Caco-2 (cell line): ENCODE data around the gene CLDN22. TPM values are rescaled to one million over a fixed set of nuclear protein-coding genes. Genes with fewer than 3 reads are reported as not detected.

Experiments
- BruUV-seq: library from RNA; stranded (reverse); fragments of 400-500 nt; replicated peaks from 2 replicates; lab custom pipeline; 2021; lab: Mats Ljungman, UMichigan
- CTCF ChIA-PET: fragments of 300-600 bp; sonication (Branson Sonifier 250); formaldehyde crosslinking; loops from one replicate; lab custom pipeline; 2022; ENCODE audit warnings: antibody characterized with exemption; lab: Charles Lee
- POLR2A ChIA-PET: fragments of 300-600 bp; sonication (Branson Sonifier 250); formaldehyde crosslinking; loops from one replicate; lab custom pipeline; 2022; ENCODE audit warnings: antibody characterized with exemption; lab: Charles Lee
- DNase-seq, 2 experiments: peaks; one replicate each; pipeline versions ENCODE4 v3.0.0 to v3.0.0-alpha.2; 2020 to 2022
- H3K27me3 ChIP-seq: replicated peaks from 2 replicates; pipeline ENCODE4 v1.6.0; 2011; ENCODE audit warnings: low read length; ENCODE audit not compliant: control insufficient read depth, insufficient read depth
- H3K36me3 ChIP-seq: 2 replicates; pipeline ENCODE4 v1.5.1; 2011; ENCODE audit warnings: low read length; ENCODE audit not compliant: control insufficient read depth, insufficient read depth
- H3K4me1 ChIP-seq: fragments of 250-450 bp; sonication (Bioruptor Pico); 2 replicates; pipeline ENCODE4 v1.5.1; 2020; ENCODE audit warnings: mild to moderate bottlenecking
- H3K4me3 ChIP-seq: 2 replicates; pipeline ENCODE4 v1.5.1; 2011; ENCODE audit warnings: low read depth, mild to moderate bottlenecking, control low read depth, low read length
- H3K9me3 ChIP-seq: fragments of 250-450 bp; sonication (Bioruptor Pico); 2 replicates; pipeline ENCODE4 v1.5.1; 2020; ENCODE audit warnings: mild to moderate bottlenecking, moderate library complexity
- H3K27ac Mint-ChIP-seq: one replicate; pipeline ENCODE4 v1.8.0; 2022; ENCODE audit warnings: mixed read lengths; ENCODE audit not compliant: unreplicated experiment
- H3K27me3 Mint-ChIP-seq: one replicate; pipeline ENCODE4 v1.8.0; 2022; ENCODE audit warnings: mixed read lengths; ENCODE audit not compliant: insufficient read depth, unreplicated experiment
- H3K36me3 Mint-ChIP-seq: one replicate; pipeline ENCODE4 v1.8.0; 2022; ENCODE audit warnings: mild to moderate bottlenecking, mixed read lengths; ENCODE audit not compliant: insufficient read depth, unreplicated experiment
- H3K4me1 Mint-ChIP-seq: one replicate; pipeline ENCODE4 v1.8.0; 2022; ENCODE audit warnings: low read depth, mixed read lengths; ENCODE audit not compliant: unreplicated experiment
- H3K4me3 Mint-ChIP-seq: one replicate; pipeline ENCODE4 v1.8.0; 2022; ENCODE audit warnings: mild to moderate bottlenecking, moderate library complexity, mixed read lengths; ENCODE audit not compliant: unreplicated experiment
- H3K9me3 Mint-ChIP-seq: one replicate; pipeline ENCODE4 v1.8.0; 2022; ENCODE audit warnings: mixed read lengths; ENCODE audit not compliant: unreplicated experiment
- intact Hi-C: fragments of 100-400 bp; cut with micrococcal nuclease; formaldehyde crosslinking; loops from one replicate; pipeline ENCODE4 v1.10.0; 2022; ENCODE audit not compliant: unreplicated experiment
- total RNA-seq: library from RNA; stranded (reverse); gene quantifications from 2 replicates; pipeline ENCODE4 v1.2.3, GENCODE V29; 2022
- TF ChIP-seq, protein P1 (sequence below), 2 experiments: fragments of 200-600 bp in 1 of 2; IDR thresholded peaks; 1 replicate in 1 of 2; 2 replicates in 1 of 2; pipeline versions ENCODE4 v1.5.1 to v1.8.0; 2011 to 2022; ENCODE audit warnings: antibody characterized with exemption in 1 of 2, control low read depth in 1 of 2, inconsistent platforms in 1 of 2, low read depth in 1 of 2, low read length in 1 of 2, mild to moderate bottlenecking in 1 of 2, moderate library complexity in 1 of 2; ENCODE audit not compliant: insufficient read depth in 1 of 2, severe bottlenecking in 1 of 2, unreplicated experiment in 1 of 2

Gene CLDN22
- total RNA-seq, 1 experiment from 2014 or later: not detected

DNA sequence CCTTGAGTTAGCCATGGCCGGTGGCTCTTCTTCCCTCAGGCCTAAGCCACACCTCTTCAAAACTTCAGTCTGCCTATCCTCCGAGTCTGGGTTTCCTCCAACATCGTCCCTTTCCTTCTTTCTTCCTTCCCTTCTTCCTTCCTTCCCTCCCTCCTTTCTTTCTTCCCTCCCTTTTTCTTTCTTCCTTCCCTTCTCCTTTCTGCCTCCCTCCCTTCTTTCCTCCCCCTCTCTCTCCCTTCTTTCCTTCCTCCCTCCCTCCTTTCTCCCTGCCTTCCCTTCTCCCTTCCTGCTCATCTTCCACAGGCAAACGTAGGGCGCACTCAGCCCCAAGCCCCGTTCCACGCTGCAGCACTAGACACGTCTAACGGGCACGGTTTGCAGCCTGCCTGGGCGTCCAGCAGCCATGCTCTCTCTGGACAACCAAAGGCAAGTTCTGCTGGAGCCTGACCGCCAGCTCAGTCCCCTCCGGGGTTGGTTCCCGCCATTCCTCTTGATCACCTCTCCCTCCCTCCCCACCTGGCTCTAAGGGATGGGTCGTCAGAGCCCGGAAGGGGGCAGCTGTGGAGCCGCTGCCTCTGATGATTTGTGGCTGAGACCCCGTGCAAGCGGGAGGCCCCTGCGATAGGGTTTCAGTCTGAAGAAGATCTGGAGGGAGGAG, 36.2 kb upstream of the CLDN22 start:
- H3K27ac Mint-ChIP-seq: no peak overlapping the region
- no TSS peak for BruUV-seq
- no peaks in the 10 kb centered on the region for H3K9me3 Mint-ChIP-seq
- no peak overlapping the region for H3K4me3 Mint-ChIP-seq
- no peaks in the 10 kb centered on the region for H3K36me3 Mint-ChIP-seq
- no peaks in the 10 kb centered on the region for H3K27me3 ChIP-seq
- peaks cover 14% of the 10 kb centered on the region for H3K4me1 ChIP-seq
- H3K4me1 Mint-ChIP-seq: no peaks in the 10 kb centered on the region
- H3K4me3 ChIP-seq: no peak overlapping the region
- POLR2A ChIA-PET: no interaction called here
- intact Hi-C loops: no loop called here
- no peaks in the 10 kb centered on the region; the same call in 1 of the 2 replicates for H3K9me3 ChIP-seq
- CTCF ChIA-PET: no interaction called here
- TF ChIP-seq, protein P1, sequence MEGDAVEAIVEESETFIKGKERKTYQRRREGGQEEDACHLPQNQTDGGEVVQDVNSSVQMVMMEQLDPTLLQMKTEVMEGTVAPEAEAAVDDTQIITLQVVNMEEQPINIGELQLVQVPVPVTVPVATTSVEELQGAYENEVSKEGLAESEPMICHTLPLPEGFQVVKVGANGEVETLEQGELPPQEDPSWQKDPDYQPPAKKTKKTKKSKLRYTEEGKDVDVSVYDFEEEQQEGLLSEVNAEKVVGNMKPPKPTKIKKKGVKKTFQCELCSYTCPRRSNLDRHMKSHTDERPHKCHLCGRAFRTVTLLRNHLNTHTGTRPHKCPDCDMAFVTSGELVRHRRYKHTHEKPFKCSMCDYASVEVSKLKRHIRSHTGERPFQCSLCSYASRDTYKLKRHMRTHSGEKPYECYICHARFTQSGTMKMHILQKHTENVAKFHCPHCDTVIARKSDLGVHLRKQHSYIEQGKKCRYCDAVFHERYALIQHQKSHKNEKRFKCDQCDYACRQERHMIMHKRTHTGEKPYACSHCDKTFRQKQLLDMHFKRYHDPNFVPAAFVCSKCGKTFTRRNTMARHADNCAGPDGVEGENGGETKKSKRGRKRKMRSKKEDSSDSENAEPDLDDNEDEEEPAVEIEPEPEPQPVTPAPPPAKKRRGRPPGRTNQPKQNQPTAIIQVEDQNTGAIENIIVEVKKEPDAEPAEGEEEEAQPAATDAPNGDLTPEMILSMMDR (IDR thresholded peaks at IDR 0.05; ENCODE audit: insufficient read depth in 1 of 2, low read depth in 1 of 2, low read length in 1 of 2, severe bottlenecking in 1 of 2, unreplicated experiment in 1 of 2): no peak
- H3K36me3 ChIP-seq: no peaks in the 10 kb centered on the region
- no peak for DNase-seq
- no peaks in the 10 kb centered on the region for H3K27me3 Mint-ChIP-seq

DNA sequence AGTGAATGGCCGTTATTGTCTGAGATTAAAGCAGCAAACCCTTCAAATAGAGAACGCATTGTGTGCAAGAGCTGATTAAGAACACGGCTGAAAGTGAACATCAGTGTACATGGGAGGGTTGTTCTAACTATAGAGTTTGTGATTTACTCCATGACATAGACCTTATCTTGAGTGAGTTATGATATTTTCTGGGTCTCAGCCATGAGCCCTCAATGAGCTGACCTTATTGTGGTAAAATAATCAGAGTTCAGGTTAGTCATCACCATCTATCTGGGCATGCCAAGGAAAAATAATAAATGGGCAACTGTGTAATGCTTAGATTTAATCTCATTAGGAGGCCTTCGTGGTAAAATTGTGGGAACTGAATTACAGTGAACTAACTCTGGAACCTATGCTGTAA, 35.3 kb upstream of the CLDN22 start:
- Histone ChIP-seq H3K9me3 (no peaks in the 10 kb centered on the region), H3K4me3 (no peak overlapping the region), H3K27me3 (no peaks in the 10 kb centered on the region), H3K36me3 (no peaks in the 10 kb centered on the region), H3K4me1 (peaks cover 14% of the 10 kb centered on the region)
- no peak overlapping the region for H3K4me3 Mint-ChIP-seq
- H3K36me3 Mint-ChIP-seq: no peaks in the 10 kb centered on the region
- intact Hi-C loops: no loop called here
- no peak for DNase-seq
- CTCF ChIA-PET: no interaction called here
- no peaks in the 10 kb centered on the region for H3K27me3 Mint-ChIP-seq
- BruUV-seq: no TSS peak
- H3K27ac Mint-ChIP-seq: no peak overlapping the region
- H3K4me1 Mint-ChIP-seq: no peaks in the 10 kb centered on the region
- POLR2A ChIA-PET: no interaction called here
- no peaks in the 10 kb centered on the region for H3K9me3 Mint-ChIP-seq
- TF ChIP-seq, protein P1 (IDR thresholded peaks at IDR 0.05; ENCODE audit: insufficient read depth in 1 of 2, low read depth in 1 of 2, low read length in 1 of 2, severe bottlenecking in 1 of 2, unreplicated experiment in 1 of 2): no peak

DNA sequence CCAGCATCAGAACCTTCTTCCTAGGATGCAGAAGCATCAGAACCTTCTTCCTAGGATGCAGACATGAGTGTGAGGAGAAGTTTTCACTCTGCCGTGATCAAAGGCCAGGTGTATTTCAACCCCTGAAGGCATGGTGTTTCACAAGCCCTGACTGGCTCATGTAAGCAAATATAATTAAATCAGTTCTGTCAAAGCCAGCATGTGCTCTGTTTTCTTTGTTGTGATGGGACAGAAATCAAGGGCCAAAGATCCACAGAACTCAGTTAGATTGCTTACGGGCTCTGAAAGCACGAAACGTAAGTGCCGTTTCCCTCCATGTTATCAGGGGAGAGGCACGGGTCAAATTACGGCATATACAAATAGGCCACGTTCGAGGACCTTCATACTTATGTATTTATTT, 34.1 kb upstream of the CLDN22 start:
- Histone ChIP-seq H3K36me3 (no peaks in the 10 kb centered on the region), H3K4me3 (no peak overlapping the region), H3K9me3 (no peaks in the 10 kb centered on the region), H3K4me1 (peaks cover 14% of the 10 kb centered on the region), H3K27me3 (no peaks in the 10 kb centered on the region)
- BruUV-seq: no TSS peak
- no peaks in the 10 kb centered on the region for H3K27me3 Mint-ChIP-seq
- intact Hi-C loops: no loop called here
- CTCF ChIA-PET: no interaction called here
- H3K4me1 Mint-ChIP-seq: no peaks in the 10 kb centered on the region
- no peak overlapping the region for H3K4me3 Mint-ChIP-seq
- H3K27ac Mint-ChIP-seq: no peak overlapping the region
- peak; percentile 32 to 33 for DNase-seq
- no peaks in the 10 kb centered on the region for H3K9me3 Mint-ChIP-seq
- POLR2A ChIA-PET: no interaction called here
- TF ChIP-seq, protein P1 (IDR thresholded peaks at IDR 0.05; ENCODE audit: insufficient read depth in 1 of 2, low read depth in 1 of 2, low read length in 1 of 2, severe bottlenecking in 1 of 2, unreplicated experiment in 1 of 2): no peak
- H3K36me3 Mint-ChIP-seq: no peaks in the 10 kb centered on the region
